GM18507 (cell line): Measurements from ENCODE around the gene STXBP6.

ENCODE experiments used
- DNase-seq: peaks from one replicate; pipeline ENCODE4 v3.0.0; 2011; ENCODE audit warnings: low read depth; ENCODE audit not compliant: insufficient read length; ENCODE audit errors: extremely low spot score
- FAIRE-seq: peaks from 2 replicates; lab custom pipeline; 2011; peaks lifted over from hg19 to GRCh38; lab: Jason Lieb, UNC

The STXBP6 gene

GRCh38 chr14:25053585-25053984 is 3.6 kb upstream of the STXBP6 start:
- FAIRE-seq, result no peak

DNA sequence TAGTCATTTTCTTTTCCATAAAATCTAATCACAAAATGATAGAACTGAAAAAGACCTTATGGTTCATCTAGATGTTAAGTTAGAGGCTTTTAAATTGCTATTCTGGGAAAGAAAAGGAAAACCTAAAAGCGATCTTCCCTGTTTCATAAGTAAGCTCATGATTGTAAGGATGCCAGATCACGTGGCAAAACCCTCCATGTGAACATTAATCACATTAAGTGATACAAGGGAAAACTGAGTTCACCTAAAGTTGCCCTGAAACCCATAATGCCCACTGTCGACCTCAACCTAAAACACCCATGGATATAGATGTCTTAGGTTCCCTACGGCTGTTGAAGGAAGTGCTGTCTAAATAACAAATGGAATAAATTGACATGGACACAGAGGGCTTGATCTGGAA is 3.0 kb upstream of the STXBP6 start:
- DNase-seq, result no peak
- FAIRE-seq, result no peak

More at GRCh38 chr14:25053585-25053984, 3.6 kb upstream of the STXBP6 start:
- DNase-seq, result no peak

DNA sequence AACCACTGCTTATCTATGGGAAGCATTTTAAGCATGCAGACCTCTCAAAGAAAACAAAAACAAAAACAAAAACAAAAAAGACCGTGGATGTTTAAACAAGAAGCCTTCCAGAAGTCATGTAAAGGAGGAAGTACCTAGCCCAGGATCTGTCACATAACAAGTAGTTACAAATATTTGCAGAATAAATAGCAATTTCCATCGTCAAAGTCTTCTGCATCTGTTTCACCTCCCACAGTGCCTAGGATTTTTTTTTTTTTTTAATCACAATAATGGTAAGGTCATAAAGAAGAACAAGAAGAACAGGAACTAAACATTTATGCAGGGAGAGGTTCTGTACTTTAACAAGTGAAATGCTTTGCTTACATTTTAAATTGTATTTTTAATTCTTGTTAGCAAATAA is 2.4 kb upstream of the STXBP6 start:
- DNase-seq (no peak), FAIRE-seq (no peak)

DNA sequence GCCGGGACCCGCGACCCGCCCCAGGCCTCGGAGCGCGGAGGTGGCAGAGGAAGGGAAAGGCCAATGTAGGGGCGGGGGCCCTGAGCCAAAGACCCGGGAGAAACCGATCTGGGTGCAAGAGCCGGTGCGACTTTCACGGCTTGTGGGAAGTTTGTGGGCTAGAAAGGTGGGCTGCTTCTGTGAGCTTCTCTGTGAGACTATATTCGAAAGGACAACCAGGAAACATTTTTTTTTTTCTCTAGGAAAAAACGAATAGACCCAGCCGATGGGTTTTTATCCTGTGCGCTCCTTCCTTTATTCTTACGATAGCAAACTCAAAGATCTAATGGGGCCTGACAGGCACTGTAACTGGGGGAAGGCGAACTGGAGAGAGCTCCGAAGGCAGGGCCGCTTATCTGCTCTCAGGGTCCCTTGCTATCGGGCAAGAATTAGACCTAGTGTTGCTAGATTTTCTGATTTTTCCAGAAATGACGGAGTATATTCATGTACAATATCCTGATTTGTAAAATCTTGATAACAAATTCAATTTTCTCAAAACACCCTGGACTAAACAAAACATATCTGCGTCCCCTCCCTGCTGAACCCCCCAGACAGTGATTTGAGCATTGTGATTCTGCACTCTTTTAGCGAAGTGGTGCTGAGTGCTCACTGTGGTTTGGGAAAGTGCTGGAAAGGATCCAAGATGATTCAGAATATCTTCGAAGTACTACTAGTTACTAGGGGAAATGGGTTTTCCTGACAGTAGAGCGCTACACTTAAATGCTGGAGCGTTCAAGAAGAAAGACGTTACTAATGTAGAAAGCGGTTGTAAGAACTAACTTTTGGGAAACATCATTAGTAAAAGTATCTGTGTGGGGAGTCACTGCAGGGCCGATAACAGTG is 563 bp upstream of the STXBP6 start:
- DNase-seq (no peak), FAIRE-seq (no peak)

DNA sequence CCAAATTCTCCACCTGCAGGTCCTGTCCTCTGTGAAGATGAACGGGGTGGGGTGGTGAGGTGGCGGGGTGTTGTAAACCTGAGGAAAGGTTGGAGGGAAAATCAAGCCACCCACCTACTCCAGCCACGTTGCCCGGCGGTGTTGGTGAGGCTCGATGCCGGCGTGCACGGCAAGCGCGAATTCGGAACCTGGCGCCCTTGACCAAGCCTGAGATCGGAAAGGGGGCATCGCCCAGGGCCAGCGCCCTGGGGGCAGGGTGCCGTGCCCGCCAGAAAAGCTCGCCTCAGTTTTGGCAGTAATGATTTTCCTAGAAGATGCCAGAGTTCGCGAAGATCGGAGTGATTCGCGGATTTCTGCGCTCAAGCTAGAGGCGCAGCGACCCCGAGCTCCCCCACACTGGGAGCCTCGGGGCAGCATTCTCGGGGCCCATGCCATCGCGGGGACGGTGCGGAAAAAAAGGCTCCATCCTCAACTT is 817 bp downstream of the STXBP6 start:
- DNase-seq, result no peak
- no peak for FAIRE-seq

- no peak for FAIRE-seq
- no peak for DNase-seq
Measured at GRCh38 chr14:25048170-25049016, 1.6 kb downstream of the STXBP6 start.

GRCh38 chr14:25046301-25046943 is 3.5 kb downstream of the STXBP6 start:
- no peak for DNase-seq
- FAIRE-seq, result no peak

DNA sequence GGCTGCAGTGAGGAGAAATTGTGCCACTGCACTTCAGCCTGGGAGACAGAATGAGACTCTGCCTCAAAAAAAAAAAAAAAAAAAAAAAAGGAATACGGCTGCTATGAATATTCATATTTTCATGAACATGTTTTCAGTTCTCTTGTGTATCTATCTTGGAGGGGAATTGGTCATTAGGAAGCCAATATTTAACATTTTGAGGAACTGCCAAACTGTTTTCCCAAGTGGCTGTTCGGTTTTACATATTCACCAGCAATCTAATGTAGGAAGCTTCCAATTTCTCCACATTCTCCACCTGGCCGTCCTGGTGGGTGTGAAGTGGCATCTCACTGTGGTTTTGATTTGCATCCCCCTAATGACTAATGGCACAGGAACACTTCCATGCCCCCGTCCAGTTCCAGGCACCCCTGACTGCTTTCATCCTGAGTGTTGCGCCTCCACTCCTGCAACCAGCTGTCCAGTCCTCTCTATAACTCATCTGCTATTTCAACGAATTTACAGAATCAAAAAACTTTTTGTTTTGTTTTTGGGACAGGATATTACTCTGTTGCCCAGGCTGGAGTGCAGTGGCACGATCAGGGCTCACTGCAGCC is 5.7 kb downstream of the STXBP6 start:
- DNase-seq, result no peak

GRCh38 chr14:25042362-25043299 is 7.3 kb downstream of the STXBP6 start:
- DNase-seq, result no peak
- no peak for FAIRE-seq

More for the DNA sequence above, 5.7 kb downstream of the STXBP6 start:
- FAIRE-seq, result no peak

- FAIRE-seq, result no peak
- DNase-seq, result no peak
Measured at GRCh38 chr14:25041898-25042297, 8.0 kb downstream of the STXBP6 start.

- FAIRE-seq (no peak), DNase-seq (no peak)
Measured at GRCh38 chr14:25041484-25041883, 8.5 kb downstream of the STXBP6 start.

DNA sequence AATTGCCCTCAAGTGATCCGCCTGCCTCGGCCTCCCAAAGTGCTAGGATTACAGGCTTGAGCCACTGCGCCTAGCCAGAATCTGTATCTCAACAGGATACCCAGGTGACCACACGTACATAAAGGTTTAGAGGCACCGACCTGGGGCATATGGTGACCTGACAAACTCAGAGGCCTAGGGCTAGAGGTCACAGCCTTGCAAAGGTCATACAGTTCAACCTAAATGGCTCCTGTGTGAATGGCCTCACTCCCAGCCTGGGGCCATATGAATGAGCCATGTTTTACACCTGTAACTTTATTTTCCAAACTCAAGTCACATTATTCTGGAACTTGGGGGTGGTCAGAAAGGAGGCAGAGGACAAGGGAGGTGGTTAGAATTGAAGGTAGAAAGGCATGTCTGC is 10.0 kb downstream of the STXBP6 start:
- FAIRE-seq (no peak), DNase-seq (no peak)

DNA sequence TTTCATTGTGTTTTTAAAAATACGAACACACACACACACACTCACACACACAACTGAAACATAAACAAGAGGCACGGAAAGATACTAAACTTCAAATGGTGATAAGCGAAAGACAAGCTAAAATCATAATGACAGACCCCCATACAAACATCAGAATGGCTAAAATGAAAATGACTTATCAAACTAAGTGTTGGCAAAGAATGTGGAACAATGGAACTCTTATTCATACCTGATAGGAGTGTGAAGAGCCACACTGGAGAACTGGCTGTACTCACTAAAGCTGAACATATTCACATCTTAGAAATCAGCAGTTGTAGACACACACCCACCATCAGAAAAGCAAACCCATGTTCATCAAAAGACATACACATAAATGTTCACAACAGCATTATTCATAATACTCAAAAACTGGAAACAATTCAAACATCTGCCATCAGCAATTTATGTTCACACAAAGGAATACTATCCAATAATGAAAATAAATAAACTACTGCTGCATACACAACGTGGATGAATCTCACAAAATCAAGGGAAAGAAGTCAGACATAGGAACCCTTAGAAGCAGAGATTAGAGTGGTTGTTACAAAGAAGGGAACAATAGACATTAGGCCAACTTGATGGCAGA is 11.8 kb downstream of the STXBP6 start:
- FAIRE-seq (no peak), DNase-seq (no peak)

- no peak for DNase-seq
Measured at GRCh38 chr14:25037032-25037431, 12.9 kb downstream of the STXBP6 start.

GRCh38 chr14:25034803-25035681 is 14.9 kb downstream of the STXBP6 start:
- FAIRE-seq (no peak), DNase-seq (no peak)

More at GRCh38 chr14:25037032-25037431, 12.9 kb downstream of the STXBP6 start:
- no peak for FAIRE-seq

GRCh38 chr14:25033358-25033757 is 16.6 kb downstream of the STXBP6 start:
- DNase-seq (no peak), FAIRE-seq (no peak)

DNA sequence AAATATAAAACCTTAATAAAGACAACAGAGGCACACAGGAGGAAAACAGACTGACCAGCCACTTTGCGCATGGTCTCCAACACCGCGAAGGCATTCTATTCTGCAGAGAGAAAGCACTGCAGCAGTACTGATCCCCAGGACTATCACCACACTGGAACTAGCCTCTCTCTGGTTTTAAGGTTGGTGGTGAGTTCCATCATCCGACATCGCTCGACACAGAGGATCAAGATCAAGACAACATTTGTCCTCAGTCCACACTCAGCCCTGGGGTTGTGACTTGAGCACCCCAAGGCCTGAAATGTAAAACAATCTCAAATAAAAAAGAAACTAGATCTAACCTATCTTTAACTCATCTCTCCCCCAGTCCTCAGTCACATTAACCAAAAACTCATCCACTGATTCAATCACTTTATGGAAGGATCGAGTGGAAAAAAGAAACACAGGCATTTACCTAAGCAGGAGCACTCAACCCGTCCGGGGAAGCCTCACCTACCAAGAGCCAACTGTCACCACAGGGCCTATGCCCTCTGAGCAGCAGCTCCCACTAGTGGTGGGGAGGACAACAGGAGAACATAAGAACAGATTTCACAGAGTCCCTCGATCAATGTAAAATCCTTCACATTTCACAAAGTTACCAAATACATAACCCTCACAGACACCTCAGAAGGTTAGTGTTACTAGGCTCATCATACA is 17.7 kb downstream of the STXBP6 start:
- no peak for DNase-seq
- FAIRE-seq, result no peak
